ENCODE results near the gene EHMT1. TPM values are rescaled to one million over a fixed set of nuclear protein-coding genes. Genes with fewer than 3 reads are reported as not detected.

Gene EHMT1
- total RNA-seq, 4 donors from 2014 or later, result 57.6 to 103 (median 76.8) TPM

GRCh38 chr9:137666955-137667670, 48.3 kb downstream of the EHMT1 start:
- DNase-seq (ENCODE audit: low spot score), result no peak
- no peak for ATAC-seq (ENCODE audit: low FRiP score)
- no peak for TF ChIP-seq CTCF (IDR thresholded peaks at IDR 0.05)

GRCh38 chr9:137668203-137668602, 49.4 kb downstream of the EHMT1 start:
- ATAC-seq (ENCODE audit: low FRiP score) (no peak), DNase-seq (ENCODE audit: low spot score) (no peak)
- no peak for TF ChIP-seq CTCF (IDR thresholded peaks at IDR 0.05)

GRCh38 chr9:137669261-137669672, 50.5 kb downstream of the EHMT1 start:
- no peak for ATAC-seq (ENCODE audit: low FRiP score)
- DNase-seq (ENCODE audit: low spot score), result no peak

GRCh38 chr9:137670391-137671195, 51.8 kb downstream of the EHMT1 start:
- ATAC-seq (ENCODE audit: low FRiP score) (no peak), DNase-seq (ENCODE audit: low spot score) (no peak)
- TF ChIP-seq CTCF (IDR thresholded peaks at IDR 0.05), result no peak

More at GRCh38 chr9:137669261-137669672, 50.5 kb downstream of the EHMT1 start:
- TF ChIP-seq CTCF (IDR thresholded peaks at IDR 0.05), result no peak

- TF ChIP-seq CTCF (IDR thresholded peaks at IDR 0.05), result no peak
- no peak for ATAC-seq (ENCODE audit: low FRiP score)
- DNase-seq (ENCODE audit: low spot score), result no peak
These were observed 52.4 kb downstream of the EHMT1 start for GRCh38 chr9:137671196-137671538.

GRCh38 chr9:137671721-137672120, 52.9 kb downstream of the EHMT1 start:
- ATAC-seq (ENCODE audit: low FRiP score) (no peak), DNase-seq (ENCODE audit: low spot score) (no peak)
- TF ChIP-seq CTCF (IDR thresholded peaks at IDR 0.05), result no peak
